ENCODE data around the gene SRCIN1.

SRCIN1 gene

GRCh38 chr17:38547444-38547843 is 58.3 kb downstream of the SRCIN1 start:
- TF ChIP-seq GLIS3 (CRISPR knock-in tag; IDR thresholded peaks at IDR 0.05) (no peak), ZFP30 (CRISPR knock-in tag; IDR thresholded peaks at IDR 0.05) (no peak), TSHZ2 (CRISPR knock-in tag; IDR thresholded peaks at IDR 0.05) (no peak), TCF4 (CRISPR knock-in tag; IDR thresholded peaks at IDR 0.05; ENCODE audit: borderline replicate concordance) (no peak), ISL1 (CRISPR knock-in tag; IDR thresholded peaks at IDR 0.05) (no peak), CSDC2 (CRISPR knock-in tag; IDR thresholded peaks at IDR 0.05) (no peak), PPARA (CRISPR knock-in tag; IDR thresholded peaks at IDR 0.05; ENCODE audit: borderline replicate concordance) (no peak), TOX (CRISPR knock-in tag; IDR thresholded peaks at IDR 0.05; ENCODE audit: borderline replicate concordance) (no peak), ZC3H10 (CRISPR knock-in tag; IDR thresholded peaks at IDR 0.05) (no peak), ZNF70 (CRISPR knock-in tag; IDR thresholded peaks at IDR 0.05) (no peak), PATZ1 (CRISPR knock-in tag; IDR thresholded peaks at IDR 0.05; ENCODE audit: borderline replicate concordance) (no peak), ESRRG (CRISPR knock-in tag; IDR thresholded peaks at IDR 0.05) (no peak), OSR1 (CRISPR knock-in tag; IDR thresholded peaks at IDR 0.05) (no peak), ARNTL (CRISPR knock-in tag; IDR thresholded peaks at IDR 0.05; ENCODE audit: borderline replicate concordance, low read depth) (no peak), SNAI2 (CRISPR knock-in tag; IDR thresholded peaks at IDR 0.05) (no peak)
- ATAC-seq: no peak

- no peak for ATAC-seq
- TF ChIP-seq ZNF8 (CRISPR knock-in tag; IDR thresholded peaks at IDR 0.05) (no peak), BACH2 (CRISPR knock-in tag; IDR thresholded peaks at IDR 0.05; ENCODE audit: borderline replicate concordance) (no peak), TCF4 (CRISPR knock-in tag; IDR thresholded peaks at IDR 0.05; ENCODE audit: borderline replicate concordance) (no peak), PPARA (CRISPR knock-in tag; IDR thresholded peaks at IDR 0.05; ENCODE audit: borderline replicate concordance) (no peak), ZNF565 (CRISPR knock-in tag; conservative IDR thresholded peaks at IDR 0.05; ENCODE audit: low read depth) (no peak), ZFP3 (CRISPR knock-in tag; IDR thresholded peaks at IDR 0.05) (no peak), ZFP30 (CRISPR knock-in tag; IDR thresholded peaks at IDR 0.05) (no peak), CSDC2 (CRISPR knock-in tag; IDR thresholded peaks at IDR 0.05) (no peak), OSR1 (CRISPR knock-in tag; IDR thresholded peaks at IDR 0.05) (no peak), GLIS3 (CRISPR knock-in tag; IDR thresholded peaks at IDR 0.05) (no peak), CSRNP3 (CRISPR knock-in tag; IDR thresholded peaks at IDR 0.05) (no peak), TOX (CRISPR knock-in tag; IDR thresholded peaks at IDR 0.05; ENCODE audit: borderline replicate concordance) (no peak), RARB (CRISPR knock-in tag; IDR thresholded peaks at IDR 0.05) (no peak), PATZ1 (CRISPR knock-in tag; IDR thresholded peaks at IDR 0.05; ENCODE audit: borderline replicate concordance) (no peak), POU6F1 (CRISPR knock-in tag; IDR thresholded peaks at IDR 0.05; ENCODE audit: borderline replicate concordance, low read depth) (no peak), ZNF70 (CRISPR knock-in tag; IDR thresholded peaks at IDR 0.05) (no peak), ISL1 (CRISPR knock-in tag; IDR thresholded peaks at IDR 0.05) (no peak)
Measured at GRCh38 chr17:38546396-38546795, 59.4 kb downstream of the SRCIN1 start.

Data from SK-N-SH treated with all-trans-retinoic acid at 6 μM for 48 hours (cell line).